CD4-positive, alpha-beta T cell treated with Interleukin-2 at 100 ng/mL for 4 hours (primary cell): ENCODE measurements around the gene MIGA1.
"Not testable (repeated sequence)": the region's sequence is repeated elsewhere in the genome, so short reads cannot be mapped to it uniquely, and the experiment has no call there.

Experiments used
- DNase-seq: peaks from one replicate; pipeline ENCODE4 v3.0.0-alpha.2; 2020; ENCODE audit warnings: low spot score

The MIGA1 gene

GRCh38 chr1:77797991-77798390 is 18.5 kb downstream of the MIGA1 start:
- DNase-seq = no peak

DNA sequence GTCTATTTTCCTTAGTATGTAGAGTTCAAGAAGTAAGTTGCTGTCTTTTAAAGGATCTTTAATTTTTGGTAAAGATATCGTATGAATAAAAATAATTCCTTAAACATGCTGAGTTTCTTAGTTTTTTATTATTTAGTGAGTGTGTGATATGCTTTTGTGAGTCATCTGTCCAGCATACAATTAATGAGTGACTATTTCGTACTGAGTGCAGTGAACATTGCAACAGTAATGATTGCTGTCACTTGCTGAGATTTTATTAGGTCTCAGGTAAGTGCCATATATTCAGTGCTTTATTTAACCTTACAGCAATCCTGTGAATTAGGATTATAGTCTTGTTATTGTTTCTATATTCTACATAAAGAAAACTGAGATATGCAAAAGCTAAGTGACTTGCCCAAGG is 22.6 kb downstream of the MIGA1 start:
- DNase-seq = no peak

DNA sequence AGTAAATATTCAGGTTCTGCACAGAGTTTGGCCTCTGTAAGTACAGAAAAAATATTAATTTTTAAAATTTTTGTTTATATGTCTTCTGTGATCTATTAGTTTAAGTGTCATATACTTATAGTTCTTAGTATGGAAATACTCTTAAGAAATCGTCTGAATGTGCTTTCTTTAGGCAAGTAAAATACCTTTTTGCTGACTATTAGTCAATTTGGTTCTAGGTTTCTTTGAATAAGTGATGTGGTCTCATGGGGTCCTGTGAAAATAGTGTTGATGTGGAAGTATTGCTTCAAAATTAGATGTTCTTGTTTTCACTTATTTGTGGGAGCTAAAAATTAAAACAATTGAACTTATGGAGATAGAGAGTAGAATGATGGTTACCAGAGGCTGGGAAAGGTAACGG is 23.9 kb downstream of the MIGA1 start:
- DNase-seq = no peak

- DNase-seq = not testable (repeated sequence)
Observed at GRCh38 chr1:77809787-77810462, 30.5 kb downstream of the MIGA1 start.

GRCh38 chr1:77811589-77811988 is 32.1 kb downstream of the MIGA1 start:
- DNase-seq = not testable (repeated sequence)

DNA sequence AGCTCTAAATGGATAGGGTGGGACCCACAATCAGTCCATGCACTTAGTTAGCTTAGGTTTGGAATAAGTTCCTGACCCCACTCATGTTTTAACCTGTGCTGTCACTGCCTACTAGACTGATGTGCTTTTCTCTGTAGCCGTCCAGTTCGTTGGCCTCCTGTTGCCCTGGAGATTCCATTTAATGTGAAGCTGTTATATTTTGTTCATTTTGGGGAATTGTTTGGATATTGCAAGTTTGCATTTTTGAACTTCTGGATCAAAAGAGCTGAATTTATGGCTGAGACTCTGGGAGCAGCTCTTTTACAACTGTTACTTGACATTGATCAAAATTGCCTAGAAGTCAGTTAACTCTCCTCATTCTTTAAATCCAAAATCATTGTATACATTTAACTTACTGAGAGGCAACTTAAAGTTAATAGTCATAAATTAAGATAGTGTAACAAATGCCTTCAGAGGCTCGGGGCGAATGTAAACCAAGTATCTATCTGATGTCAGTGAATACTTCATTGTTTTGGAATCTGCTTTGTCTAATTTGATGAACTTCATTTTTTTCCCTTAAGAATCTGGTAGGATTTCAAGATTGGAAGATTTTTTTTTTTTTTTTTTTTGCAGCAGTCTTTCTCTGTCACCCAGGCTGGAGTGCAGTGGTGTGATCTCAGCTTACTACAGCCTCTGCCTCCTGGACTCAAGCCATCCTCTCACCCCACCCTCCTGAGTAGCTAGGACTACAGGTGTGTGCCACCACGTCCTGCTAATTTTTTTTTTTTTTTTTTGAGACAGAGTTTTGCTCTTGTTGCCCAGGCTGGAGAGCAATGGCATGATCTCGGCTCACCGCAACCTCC is 38.1 kb downstream of the MIGA1 start:
- DNase-seq = no peak

DNA sequence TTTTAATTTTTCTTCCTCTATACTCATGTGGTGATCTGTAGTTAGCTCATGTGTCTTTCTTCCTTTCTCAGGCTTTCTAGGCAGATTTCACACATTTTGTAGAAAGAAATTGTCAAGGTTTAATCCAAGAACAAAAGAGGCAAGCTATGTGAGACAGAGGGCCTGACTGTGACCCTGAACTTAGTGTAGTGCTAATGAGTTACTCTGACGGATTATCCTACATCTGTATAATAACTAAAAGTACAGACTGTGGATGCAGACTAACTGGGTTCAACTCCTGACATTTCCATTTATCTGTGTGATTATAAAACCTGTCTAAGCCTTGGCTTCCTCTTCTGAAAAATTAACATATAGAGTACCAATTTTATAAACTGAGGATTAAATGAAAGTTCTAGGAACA is 40.7 kb downstream of the MIGA1 start:
- no peak for DNase-seq

DNA sequence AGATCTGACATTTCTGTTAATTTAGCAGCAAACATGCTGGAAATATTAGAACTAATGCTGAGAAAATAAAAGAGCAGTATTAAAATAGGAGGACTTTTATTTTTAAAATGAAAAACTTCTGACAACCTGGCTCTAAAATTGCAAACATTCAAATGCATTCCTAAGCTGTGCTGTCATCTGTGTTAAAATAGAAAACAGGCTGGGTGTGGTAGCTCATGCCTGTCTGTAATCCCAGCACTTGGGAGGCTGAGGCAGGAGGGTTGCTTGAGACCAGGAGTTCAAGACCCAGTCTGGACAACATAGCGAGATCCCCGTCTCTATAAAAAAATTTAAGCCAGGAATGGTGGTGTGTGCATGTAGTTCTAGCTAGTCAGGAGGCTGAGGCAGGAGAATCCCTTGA is 44.6 kb downstream of the MIGA1 start:
- no peak for DNase-seq

DNA sequence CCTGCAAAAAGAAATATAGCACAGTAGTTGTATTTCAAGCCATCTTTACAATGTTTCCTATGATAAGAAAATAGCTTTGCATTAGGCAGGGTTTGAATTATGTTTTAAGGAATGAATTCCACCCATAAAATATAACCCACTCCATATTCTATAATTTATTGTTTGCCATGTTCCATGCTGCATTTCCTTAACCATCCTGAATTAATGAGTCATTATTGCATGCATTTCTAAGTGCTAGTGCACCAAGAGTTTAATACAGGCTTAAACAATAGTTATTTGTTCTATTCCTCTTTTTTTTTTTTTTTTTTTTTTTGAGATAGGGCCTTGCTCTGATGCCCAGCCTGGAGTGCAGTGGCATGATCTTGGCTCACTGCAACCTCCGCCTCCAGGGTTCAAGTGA is 45.2 kb downstream of the MIGA1 start:
- no peak for DNase-seq

DNA sequence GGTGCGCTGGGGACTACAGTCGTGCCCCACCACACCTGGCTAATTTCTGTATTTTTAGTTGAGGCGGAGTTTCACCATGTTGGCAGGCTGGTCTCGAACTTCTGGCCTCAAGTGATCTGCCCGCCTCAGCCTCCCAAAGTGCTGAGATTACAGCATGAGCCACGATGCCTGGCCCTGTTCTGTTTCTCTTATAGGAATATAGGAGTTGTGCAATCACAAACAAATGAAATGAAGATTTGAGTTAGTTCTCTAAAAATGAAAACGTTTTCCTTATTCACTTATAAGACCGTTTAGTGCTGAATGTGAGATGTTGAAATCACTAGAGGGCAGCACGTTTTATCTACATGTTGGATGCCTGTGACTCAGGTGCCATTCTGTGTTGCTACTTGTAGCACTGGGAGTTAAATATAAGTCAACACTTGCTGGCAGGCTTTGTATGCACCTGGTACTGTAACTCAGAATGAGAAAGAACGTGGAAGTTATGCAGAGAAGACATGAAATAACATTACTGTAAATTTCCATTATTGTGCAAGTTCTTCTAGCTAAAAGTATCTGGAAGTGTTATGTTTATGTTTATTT is 45.8 kb downstream of the MIGA1 start:
- DNase-seq = peak; percentile 15

- DNase-seq = not testable (repeated sequence)
Observed at GRCh38 chr1:77826851-77827250, 47.4 kb downstream of the MIGA1 start.

- DNase-seq = no peak
Observed at GRCh38 chr1:77828098-77828497, 48.6 kb downstream of the MIGA1 start.

DNA sequence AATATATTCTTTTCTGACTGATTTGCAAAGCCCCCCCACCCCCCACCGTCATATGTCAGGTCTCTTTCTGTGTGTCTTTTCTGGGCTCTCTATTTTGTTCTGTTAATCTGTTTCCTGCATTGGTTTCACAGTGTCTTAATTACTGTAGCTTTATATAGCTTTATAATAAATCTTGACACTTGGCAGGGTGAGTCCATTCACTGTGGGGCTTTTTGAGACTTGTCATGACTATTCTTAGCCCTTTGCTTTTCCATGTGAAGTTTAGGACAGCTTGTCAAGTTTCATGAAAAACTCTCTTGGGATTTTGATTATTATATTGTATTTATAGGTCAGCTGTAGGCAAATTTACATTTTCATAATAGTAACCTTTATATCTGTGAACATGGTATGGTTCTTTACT is 50.4 kb downstream of the MIGA1 start:
- DNase-seq = no peak

GRCh38 chr1:77830946-77831345 is 51.5 kb downstream of the MIGA1 start:
- DNase-seq = no peak

- no peak for DNase-seq
Observed at GRCh38 chr1:77831566-77831965, 52.1 kb downstream of the MIGA1 start.

- no peak for DNase-seq
Observed at GRCh38 chr1:77831976-77832711, 52.7 kb downstream of the MIGA1 start.

DNA sequence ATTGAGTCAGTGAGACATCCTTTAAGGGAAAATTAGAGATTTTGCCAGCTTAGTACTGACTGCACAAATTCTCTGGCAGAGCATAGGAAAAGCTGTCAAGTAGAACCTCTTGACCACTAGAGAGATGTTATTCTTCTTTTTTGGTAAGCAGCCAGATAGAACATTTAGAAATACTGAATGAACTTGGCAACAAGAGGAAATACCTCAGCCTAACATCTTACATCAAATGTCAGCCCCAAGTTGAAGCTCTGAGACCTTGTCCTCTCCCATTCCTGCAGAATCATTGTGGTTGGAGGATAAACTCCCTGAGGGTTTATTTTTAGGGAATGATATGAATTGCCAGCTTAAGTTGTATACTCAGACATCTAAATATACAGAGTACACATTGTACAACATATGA is 53.5 kb downstream of the MIGA1 start:
- no peak for DNase-seq

DNA sequence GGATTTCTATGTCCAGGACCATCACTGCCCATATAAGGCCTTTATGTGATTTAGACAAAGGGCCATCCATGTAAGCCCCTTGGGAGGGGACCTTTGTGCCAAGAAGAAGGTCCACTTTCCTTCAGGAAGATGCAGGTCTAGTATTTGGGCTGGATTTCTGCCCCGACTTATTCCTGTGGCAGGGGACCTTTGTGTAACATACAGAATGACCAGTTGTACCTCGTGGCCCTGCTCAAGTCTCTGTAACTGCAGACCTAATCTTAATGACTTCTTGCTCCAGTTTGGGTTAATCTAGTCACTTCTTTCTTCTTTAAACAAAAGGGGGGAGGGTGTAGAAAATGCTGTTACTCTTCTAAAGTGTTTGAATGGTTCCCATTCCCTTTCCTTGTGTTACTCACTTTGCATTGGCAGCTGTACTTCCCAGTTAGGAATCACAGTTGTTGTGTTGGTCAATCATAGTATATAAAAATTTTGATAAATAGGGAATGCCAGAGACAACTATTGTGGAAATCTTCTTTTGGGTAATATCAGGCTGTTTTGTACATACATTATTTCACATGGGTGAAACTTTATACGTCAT is 54.2 kb downstream of the MIGA1 start:
- no peak for DNase-seq

GRCh38 chr1:77834771-77835334 is 55.4 kb downstream of the MIGA1 start:
- no peak for DNase-seq

GRCh38 chr1:77841574-77841973 is 62.1 kb downstream of the MIGA1 start:
- no peak for DNase-seq

DNA sequence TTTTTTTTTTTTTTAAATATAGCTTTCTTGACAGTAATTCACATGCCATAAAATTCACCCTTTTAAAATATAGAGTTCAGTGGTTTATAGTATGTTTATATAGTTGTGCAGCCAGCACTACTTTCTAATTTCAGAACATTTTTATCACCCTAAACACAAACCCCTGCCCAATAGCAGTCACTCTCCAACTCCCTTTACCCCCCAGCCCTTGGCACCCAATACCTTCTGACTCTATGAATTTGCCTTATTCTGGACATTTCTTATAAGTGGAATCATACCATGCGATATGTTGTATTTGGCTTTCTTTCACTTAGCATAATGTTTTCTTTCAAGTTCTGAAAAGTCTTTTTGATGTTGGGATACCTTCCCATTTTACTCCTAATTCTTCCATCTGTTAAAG is 66.5 kb downstream of the MIGA1 start:
- DNase-seq = no peak

- DNase-seq = no peak
Observed at GRCh38 chr1:77846966-77847365, 67.5 kb downstream of the MIGA1 start.
